Tracheal epithelial cell (primary cell): ENCODE data around the gene RHOT2. TPM values are rescaled to one million over a fixed set of nuclear protein-coding genes. Genes with fewer than 3 reads are reported as not detected.

Experiments
- total RNA-seq: library from RNA; depleted of rRNA; stranded (reverse); fragments of >200 nt; gene quantifications from 2 replicates; pipeline ENCODE4 v1.2.1, GENCODE V29; 2014

Gene RHOT2
- total RNA-seq = 46.5 and 56.1 TPM in 2 replicates

GRCh38 chr16:667780-668518, at the start of gene RHOT2:
RHOT2 (plus strand) TSS chr16:668132; CDS start chr16:668200, 68 bp downstream.

GRCh38 chr16:630815-631405, 37.0 kb upstream of the RHOT2 start, which contains the start of gene WFIKKN1:
WFIKKN1 (plus strand) TSS chr16:630985; CDS start chr16:631254, 269 bp downstream.

GRCh38 chr16:636206-637080, 31.5 kb upstream of the RHOT2 start, which contains the start of gene METTL26:
METTL26 (minus strand) TSS chr16:636305; CDS start chr16:636290, 15 bp downstream.

GRCh38 chr16:641326-642188, 26.4 kb upstream of the RHOT2 start, which contains the start of gene MCRIP2:
MCRIP2 (plus strand) TSS chr16:641828; CDS start chr16:641992, 164 bp downstream.

GRCh38 chr16:648781-649589, 18.9 kb upstream of the RHOT2 start, which contains the start of gene WDR90:
WDR90 (plus strand) TSS chr16:649365; CDS start chr16:649417, 52 bp downstream.

GRCh38 chr16:674968-675883, 7.3 kb downstream of the RHOT2 start, which contains the start of gene RHBDL1:
RHBDL1 (plus strand) TSS chr16:675671; CDS start chr16:675791, 120 bp downstream.

GRCh38 chr16:679814-680624, 12.1 kb downstream of the RHOT2 start, which contains the start of gene STUB1:
STUB1 (plus strand) TSS chr16:680410; CDS start chr16:680526, 116 bp downstream.

GRCh38 chr16:684071-684794, 16.3 kb downstream of the RHOT2 start, which contains the start of gene JMJD8:
JMJD8 (minus strand) TSS chr16:684334; CDS start chr16:684319, 15 bp downstream.

GRCh38 chr16:705431-706188, 37.7 kb downstream of the RHOT2 start, which contains the start of gene FBXL16:
FBXL16 (minus strand) TSS chr16:705801; CDS start chr16:697405, 8,396 bp downstream.

GRCh38 chr16:714558-715476, 46.9 kb downstream of the RHOT2 start, which contains the start of gene METRN:
METRN (plus strand) TSS chr16:715118; CDS start chr16:715290, 172 bp downstream.

GRCh38 chr16:720990-721764, 53.2 kb downstream of the RHOT2 start, which contains the start of gene ANTKMT:
ANTKMT (plus strand) TSS chr16:721146; CDS start chr16:721275, 129 bp downstream.

